ENCODE measurements around the gene OR2V2.
"Not testable (repeated sequence)": the region's sequence is repeated elsewhere in the genome, so short reads cannot be mapped to it uniquely, and the experiment has no call there.

The OR2V2 gene

GRCh38 chr5:181142054-181142453 is 5.3 kb upstream of the OR2V2 start:
- in situ Hi-C loops (cut with MboI; ENCODE audit: low sequenced_read_pairs) = no loop called here

GRCh38 chr5:181145133-181145532 is 2.3 kb upstream of the OR2V2 start:
- in situ Hi-C loops (cut with MboI; ENCODE audit: low sequenced_read_pairs) = no loop called here

DNA sequence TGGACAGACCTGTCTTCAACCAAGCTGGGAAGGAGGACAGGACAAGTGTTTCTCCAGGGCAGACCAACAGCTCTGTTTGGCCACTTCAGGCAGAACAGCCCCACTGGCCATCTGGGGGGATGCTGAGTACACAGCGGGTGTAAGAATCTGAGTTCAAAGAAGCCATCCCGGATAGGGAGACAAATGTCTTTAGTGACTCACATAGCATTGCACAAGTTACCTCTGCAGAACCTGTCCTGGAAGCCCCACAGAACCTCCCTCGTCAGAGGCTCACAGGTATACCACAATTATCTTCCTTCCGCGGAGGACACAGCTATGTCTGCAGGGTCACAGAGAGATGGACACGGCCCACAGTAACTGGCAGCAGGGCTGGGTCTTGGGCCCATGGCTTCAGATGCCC is 2.0 kb downstream of the OR2V2 start:
- in situ Hi-C loops (cut with MboI; ENCODE audit: low sequenced_read_pairs) = no loop called here

- in situ Hi-C loops (cut with MboI; ENCODE audit: low sequenced_read_pairs) = no loop called here
Observed at GRCh38 chr5:181149806-181150733, 2.7 kb downstream of the OR2V2 start.

GRCh38 chr5:181151146-181151545 is 3.8 kb downstream of the OR2V2 start:
- in situ Hi-C loops (cut with MboI; ENCODE audit: low sequenced_read_pairs) = no loop called here

DNA sequence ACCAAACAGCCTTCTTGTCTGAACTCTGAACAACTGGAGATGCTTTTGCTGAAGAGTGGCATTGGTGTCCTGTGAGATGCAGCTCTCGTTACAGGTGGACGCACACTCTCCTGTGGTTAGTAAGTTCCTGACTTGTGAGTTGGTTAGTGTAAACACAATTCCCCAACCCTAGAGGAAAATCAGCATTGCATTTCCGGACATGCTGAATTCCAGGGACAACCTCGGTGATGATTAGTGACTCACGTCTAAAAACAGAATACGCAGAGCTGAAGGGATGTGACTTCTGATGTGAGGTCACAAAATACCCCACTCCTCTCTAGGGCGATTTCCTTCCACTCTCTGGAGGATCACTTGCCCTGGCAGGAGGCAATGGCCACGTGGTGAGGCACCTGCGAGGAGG is 5.0 kb downstream of the OR2V2 start:
- in situ Hi-C loops (cut with MboI; ENCODE audit: low sequenced_read_pairs) = no loop called here

DNA sequence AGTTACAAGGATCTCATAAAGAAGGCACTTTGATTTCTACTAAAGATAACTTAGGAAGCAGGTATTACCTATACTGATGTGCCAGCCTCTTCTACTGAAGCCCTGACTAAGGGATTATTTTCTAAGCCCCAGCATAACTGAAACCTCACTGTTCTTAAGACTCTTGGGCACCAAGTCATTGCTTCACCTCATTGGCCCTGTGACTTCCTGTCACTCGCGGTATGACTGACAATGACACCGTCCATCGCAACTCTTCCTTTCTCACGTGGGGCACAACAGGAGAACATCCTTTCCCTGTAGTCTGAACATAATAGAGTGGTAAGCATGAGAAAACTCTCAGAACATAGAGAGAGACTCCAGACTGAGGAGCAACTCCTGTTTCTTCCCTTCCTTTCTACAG is 6.4 kb downstream of the OR2V2 start:
- in situ Hi-C loops (cut with MboI; ENCODE audit: low sequenced_read_pairs) = no loop called here

- in situ Hi-C loops (cut with MboI; ENCODE audit: low sequenced_read_pairs) = no loop called here
Observed at GRCh38 chr5:181156758-181157157, 9.4 kb downstream of the OR2V2 start.

DNA sequence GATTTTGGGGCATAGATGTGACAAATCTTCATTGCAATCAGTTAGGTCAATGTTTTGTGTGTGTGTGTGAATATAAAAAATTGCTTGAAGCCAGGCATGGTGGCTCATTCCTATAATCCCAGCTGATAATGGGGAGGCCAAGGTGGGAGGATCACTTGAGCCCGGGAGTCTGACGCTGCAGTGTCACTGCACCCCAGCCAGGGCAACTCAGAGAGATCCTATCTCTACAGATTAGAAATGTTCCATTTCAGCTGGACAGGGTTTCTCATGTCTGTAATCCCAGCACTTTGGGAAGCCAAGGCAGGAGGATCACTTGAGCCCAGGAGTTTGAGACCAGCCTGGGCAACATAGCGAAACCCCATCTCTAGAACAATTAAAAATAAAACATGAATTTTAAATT is 11.5 kb downstream of the OR2V2 start:
- in situ Hi-C loops (cut with MboI; ENCODE audit: low sequenced_read_pairs) = no loop called here

DNA sequence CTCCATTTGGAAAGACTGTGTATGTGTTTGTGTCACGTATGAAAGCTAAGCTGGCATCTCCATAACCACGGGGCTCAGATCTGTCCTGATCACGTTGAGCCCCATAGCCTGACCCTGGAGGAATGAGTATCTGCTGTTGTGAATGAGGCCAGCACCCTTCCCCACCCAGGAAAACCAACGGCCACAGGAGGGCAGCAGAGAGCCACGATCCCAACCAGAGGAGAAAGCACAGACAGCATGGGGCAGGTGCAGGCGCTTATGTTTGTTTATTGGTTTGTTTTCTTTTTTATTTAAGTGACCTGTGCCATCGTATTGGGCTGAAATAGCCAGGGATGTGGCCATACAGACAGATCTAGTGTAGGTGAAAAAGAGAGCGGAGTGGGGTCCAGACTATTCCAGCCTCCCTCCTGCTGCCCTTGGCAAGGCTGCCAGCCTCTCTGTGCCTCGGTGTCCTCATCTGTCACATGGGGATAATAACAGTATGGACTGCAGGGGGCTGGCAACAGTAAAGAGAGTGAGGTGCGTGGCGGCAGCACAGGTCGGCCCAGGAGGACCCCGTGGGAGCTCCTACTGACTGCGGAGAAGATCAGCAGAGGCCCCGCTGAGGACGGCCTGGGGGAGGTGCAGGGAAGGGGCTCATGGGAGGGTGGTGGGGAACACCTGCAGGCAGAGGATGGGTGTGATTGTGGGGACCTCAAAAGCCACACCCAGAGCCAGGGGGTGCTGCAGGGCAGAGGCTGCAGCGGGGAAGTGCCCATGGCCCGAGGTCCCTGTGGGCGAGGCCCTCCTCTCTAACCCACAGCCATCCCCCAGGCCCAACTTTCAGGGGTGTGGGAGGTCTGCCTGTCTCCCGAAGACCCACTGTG is 12.1 kb downstream of the OR2V2 start:
- in situ Hi-C loops (cut with MboI; ENCODE audit: low sequenced_read_pairs) = no loop called here

DNA sequence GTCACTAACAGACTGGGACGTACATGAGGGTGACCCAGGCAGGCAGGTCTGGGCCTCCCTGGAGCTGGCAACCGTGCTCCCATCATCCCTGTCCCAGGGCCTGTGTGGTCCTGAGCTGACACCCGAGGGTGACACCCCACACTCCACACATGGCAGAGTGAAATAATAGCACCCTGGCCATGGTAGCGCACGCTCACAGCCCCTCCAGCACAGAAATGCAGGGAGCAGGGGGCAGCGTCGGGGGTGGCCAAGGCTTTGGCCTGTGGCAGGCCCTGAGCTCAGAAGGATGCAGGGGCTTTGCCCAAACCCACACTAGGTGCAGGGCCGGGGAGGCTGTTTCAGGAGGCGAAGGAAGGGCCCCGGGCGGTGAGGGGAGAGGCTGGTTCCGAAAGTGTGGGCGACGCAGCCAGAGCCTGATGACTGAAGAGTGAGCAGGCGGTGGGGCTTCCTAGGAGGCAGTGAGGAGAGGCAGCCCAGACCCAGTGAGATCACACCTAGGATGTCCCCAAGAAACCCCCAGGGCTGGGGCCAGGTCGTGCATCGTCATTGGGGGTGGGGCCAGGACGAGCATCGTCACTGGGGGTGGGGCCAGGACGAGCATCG is 12.9 kb downstream of the OR2V2 start:
- in situ Hi-C loops (cut with MboI; ENCODE audit: low sequenced_read_pairs) = no loop called here

- in situ Hi-C loops (cut with MboI; ENCODE audit: low sequenced_read_pairs) = not testable (repeated sequence)
Observed at GRCh38 chr5:181160755-181161533, 13.6 kb downstream of the OR2V2 start.

- in situ Hi-C loops (cut with MboI; ENCODE audit: low sequenced_read_pairs) = no loop called here
Observed at GRCh38 chr5:181161534-181162175, 14.3 kb downstream of the OR2V2 start.

- in situ Hi-C loops (cut with MboI; ENCODE audit: low sequenced_read_pairs) = no loop called here
Observed at GRCh38 chr5:181163487-181164075, 16.2 kb downstream of the OR2V2 start.

GRCh38 chr5:181164076-181164952 is 16.9 kb downstream of the OR2V2 start:
- in situ Hi-C loops (cut with MboI; ENCODE audit: low sequenced_read_pairs) = no loop called here

- in situ Hi-C loops (cut with MboI; ENCODE audit: low sequenced_read_pairs) = no loop called here
Observed at GRCh38 chr5:181166812-181167733, 19.7 kb downstream of the OR2V2 start.

DNA sequence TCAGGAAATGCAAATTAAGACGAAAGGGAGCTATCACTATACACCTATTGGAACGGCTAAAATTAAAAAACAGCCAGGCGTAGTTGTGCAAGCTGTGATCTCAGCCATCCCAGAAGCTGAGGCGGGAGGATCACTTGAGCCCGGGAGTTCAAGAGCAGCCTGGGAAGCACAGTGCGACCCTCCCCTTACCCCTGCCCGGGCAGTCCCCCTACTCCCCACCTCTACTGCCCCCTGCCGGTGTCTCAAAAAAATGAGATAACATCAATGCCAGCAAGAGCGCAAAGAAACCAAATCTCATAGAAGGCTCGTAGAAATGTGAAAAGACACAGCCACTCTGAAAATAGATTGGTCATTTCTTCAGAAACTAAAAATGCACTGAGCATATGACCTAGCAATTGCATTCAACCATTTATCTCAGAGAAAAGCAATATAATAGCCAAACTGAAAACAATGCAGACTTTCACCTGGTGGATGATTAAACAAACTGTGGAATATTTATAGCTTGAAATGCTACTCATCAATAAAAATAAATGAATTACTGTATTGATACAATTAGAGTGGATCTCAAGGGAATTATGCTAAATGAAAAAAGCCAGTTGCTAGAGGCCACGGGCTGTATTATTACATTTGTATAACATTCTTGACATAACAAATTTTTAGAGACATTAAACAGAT is 20.6 kb downstream of the OR2V2 start:
- in situ Hi-C loops (cut with MboI; ENCODE audit: low sequenced_read_pairs) = no loop called here
